HCT116 (cell line): ENCODE data around the gene AWAT1.

Source experiments
- CEBPB ChIP-seq: IDR thresholded peaks from 2 replicates; pipeline ENCODE4 v1.6.1; 2012; ENCODE audit warnings: low read depth
- CTCF ChIP-seq, 3 experiments: fragments of 200-600 bp in 1 of 3; sonication (generic) in 1 of 3; IDR thresholded peaks in 2 of 3; conservative IDR thresholded peaks in 1 of 3; 2 replicates each; pipeline ENCODE4 v1.5.1; 2012 to 2017; ENCODE audit warnings: low read depth in 2 of 3, low read length in 2 of 3, antibody characterized with exemption in 1 of 3, borderline replicate concordance in 1 of 3, control low read depth in 1 of 3, mild to moderate bottlenecking in 1 of 3, mixed read lengths in 1 of 3, mixed run types in 1 of 3, moderate library complexity in 1 of 3; ENCODE audit not compliant: insufficient read depth in 1 of 3
- EZH2 ChIP-seq: fragments of 200-600 bp; sonication (generic); IDR thresholded peaks from 2 replicates; pipeline ENCODE4 v1.6.1; 2017; ENCODE audit warnings: antibody characterized with exemption, mixed run types
- FOSL1 ChIP-seq: IDR thresholded peaks from 2 replicates; pipeline ENCODE4 v1.6.1; 2012; ENCODE audit warnings: low read depth
- POLR2A ChIP-seq: IDR thresholded peaks from 2 replicates; pipeline ENCODE4 v1.7.0; 2011; ENCODE audit warnings: borderline replicate concordance; ENCODE audit not compliant: insufficient read depth, insufficient read length; ENCODE audit errors: extremely low read depth
- POLR2AphosphoS5 ChIP-seq: IDR thresholded peaks from 2 replicates; pipeline ENCODE4 v1.6.1; 2011; ENCODE audit warnings: mild to moderate bottlenecking, low read depth, low read length, moderate library complexity
- RAD21 ChIP-seq: IDR thresholded peaks from 2 replicates; pipeline ENCODE4 v1.6.1; 2012; ENCODE audit warnings: low read depth, mild to moderate bottlenecking
- REST ChIP-seq: IDR thresholded peaks from 2 replicates; pipeline ENCODE4 v1.6.1; 2012; ENCODE audit warnings: low read depth
- SP1 ChIP-seq: IDR thresholded peaks from 2 replicates; pipeline ENCODE4 v1.6.1; 2012; ENCODE audit warnings: low read depth
- TCF7L2 ChIP-seq: IDR thresholded peaks from 2 replicates; pipeline ENCODE4 v1.7.0; 2011; ENCODE audit warnings: borderline replicate concordance, inconsistent platforms; ENCODE audit not compliant: insufficient read depth, insufficient read length; ENCODE audit errors: extremely low read depth
- ZBTB33 ChIP-seq: IDR thresholded peaks from 2 replicates; pipeline ENCODE4 v1.6.1; 2011; ENCODE audit warnings: mild to moderate bottlenecking, low read length, moderate library complexity; ENCODE audit not compliant: insufficient replicate concordance; ENCODE audit errors: extremely low read depth

- TF ChIP-seq CTCF (IDR thresholded peaks at IDR 0.05 in 2 of 3, conservative IDR thresholded peaks at IDR 0.05 in 1 of 3; ENCODE audit: borderline replicate concordance in 1 of 3, insufficient read depth in 1 of 3, low read depth in 2 of 3, low read length in 2 of 3) = no peak
- TF ChIP-seq ZBTB33 = no peak
- no peak for TF ChIP-seq FOSL1
- TF ChIP-seq CEBPB = no peak
- no peak for TF ChIP-seq RAD21
- no peak for TF ChIP-seq REST
- TF ChIP-seq SP1 = no peak
- no peak for TF ChIP-seq POLR2A
- TF ChIP-seq EZH2 = no peak
- TF ChIP-seq TCF7L2 = no peak
- TF ChIP-seq POLR2AphosphoS5 = no peak
Observed at GRCh38 chrX:70280573-70280972, 46.1 kb downstream of the AWAT1 start.
